ENCODE data around the gene HCFC1R1.

The HCFC1R1 gene

GRCh38 chr16:2985462-2985861, 38.3 kb downstream of the HCFC1R1 start:
- Histone ChIP-seq H3K9me3 (ENCODE audit: insufficient read depth, low read depth, low read length) (no peaks in the 10 kb centered on the region), H3K27me3 (ENCODE audit: insufficient read depth, low read length) (no peaks in the 10 kb centered on the region; the same call in 1 of the 2 replicates), H3K4me1 (ENCODE audit: insufficient read depth, low read length) (peaks cover 16% of the 10 kb centered on the region), H3K36me3 (ENCODE audit: insufficient read depth, low read depth, low read length) (no peaks in the 10 kb centered on the region), H3K27ac (ENCODE audit: low read length) (no peak overlapping the region), H3K4me3 (ENCODE audit: low read length) (no peak overlapping the region), H3K9ac (ENCODE audit: low read depth, low read length) (no peak overlapping the region)

GRCh38 chr16:2983706-2984136, 40.0 kb downstream of the HCFC1R1 start:
- no peak overlapping the region for H3K4me3 ChIP-seq (ENCODE audit: low read length)

DNA sequence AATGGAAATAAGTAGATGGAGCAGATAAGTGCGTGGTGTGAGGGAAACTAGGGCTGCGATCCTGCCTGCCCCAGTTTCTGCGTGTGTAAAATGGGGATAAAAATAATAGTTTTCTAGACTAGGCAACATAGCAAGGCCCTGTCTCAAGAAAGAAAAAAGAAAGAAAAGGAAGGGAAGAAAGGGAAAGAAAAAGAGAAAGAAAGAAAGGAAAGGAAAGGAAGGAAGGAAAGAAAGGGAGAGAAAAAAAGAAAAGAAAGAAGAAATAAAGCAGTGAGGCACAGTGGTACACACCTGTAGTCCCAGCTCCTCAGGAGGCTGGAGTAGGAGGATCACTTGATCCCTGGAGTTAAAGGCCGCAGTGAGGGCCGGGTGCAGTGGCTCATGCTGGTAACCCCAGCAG, 41.3 kb downstream of the HCFC1R1 start:
- Histone ChIP-seq H3K4me3 (ENCODE audit: low read length) (no peak overlapping the region), H3K27me3 (ENCODE audit: insufficient read depth, low read length) (no peaks in the 10 kb centered on the region), H3K36me3 (ENCODE audit: insufficient read depth, low read depth, low read length) (peaks cover 9% of the 10 kb centered on the region), H3K9me3 (ENCODE audit: insufficient read depth, low read depth, low read length) (no peaks in the 10 kb centered on the region), H3K4me1 (ENCODE audit: insufficient read depth, low read length) (peaks cover 12% of the 10 kb centered on the region), H3K27ac (ENCODE audit: low read length) (no peak overlapping the region), H3K9ac (ENCODE audit: low read depth, low read length) (no peak overlapping the region; the same call in 1 of the 2 replicates)

More at GRCh38 chr16:2983706-2984136, 40.0 kb downstream of the HCFC1R1 start:
- H3K4me1 ChIP-seq (ENCODE audit: insufficient read depth, low read length), result peaks cover 12% of the 10 kb centered on the region
- H3K27me3 ChIP-seq (ENCODE audit: insufficient read depth, low read length), result no peaks in the 10 kb centered on the region
- no peaks in the 10 kb centered on the region for H3K9me3 ChIP-seq (ENCODE audit: insufficient read depth, low read depth, low read length)
- no peaks in the 10 kb centered on the region for H3K36me3 ChIP-seq (ENCODE audit: insufficient read depth, low read depth, low read length)
- no peak overlapping the region for H3K9ac ChIP-seq (ENCODE audit: low read depth, low read length)
- no peak overlapping the region for H3K27ac ChIP-seq (ENCODE audit: low read length)

DNA sequence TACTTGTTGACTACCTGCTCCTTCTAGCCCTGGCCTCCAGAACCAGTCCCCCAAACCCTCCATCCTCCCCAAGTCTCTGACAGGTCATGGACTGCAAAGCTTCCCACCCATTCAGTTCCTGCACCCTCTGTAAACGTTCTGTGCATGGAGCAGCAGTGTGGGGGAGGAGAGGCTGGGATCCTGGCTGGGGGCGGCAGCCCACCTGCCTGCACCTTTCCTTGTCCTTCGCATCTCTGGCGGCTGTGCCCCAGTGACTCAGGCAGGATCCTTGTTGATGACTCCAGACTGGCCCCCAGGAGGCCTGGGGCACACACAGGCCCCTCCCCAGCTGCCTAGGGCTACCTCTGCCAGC, 41.9 kb downstream of the HCFC1R1 start:
- H3K4me1 ChIP-seq (ENCODE audit: insufficient read depth, low read length), result peaks cover 12% of the 10 kb centered on the region
- H3K27ac ChIP-seq (ENCODE audit: low read length), result peak overlapping the region; percentile 89
- peak overlapping the region; percentile 93; the same call in 1 of the 2 replicates for H3K9ac ChIP-seq (ENCODE audit: low read depth, low read length)
- H3K36me3 ChIP-seq (ENCODE audit: insufficient read depth, low read depth, low read length), result peaks cover 14% of the 10 kb centered on the region
- H3K9me3 ChIP-seq (ENCODE audit: insufficient read depth, low read depth, low read length), result no peaks in the 10 kb centered on the region
- peak overlapping the region; percentile 81 for H3K4me3 ChIP-seq (ENCODE audit: low read length)
- H3K27me3 ChIP-seq (ENCODE audit: insufficient read depth, low read length), result no peaks in the 10 kb centered on the region

- no peaks in the 10 kb centered on the region for H3K9me3 ChIP-seq (ENCODE audit: insufficient read depth, low read depth, low read length)
- peak overlapping the region; percentile 89 for H3K27ac ChIP-seq (ENCODE audit: low read length)
- peak overlapping the region; percentile 81 for H3K4me3 ChIP-seq (ENCODE audit: low read length)
- H3K27me3 ChIP-seq (ENCODE audit: insufficient read depth, low read length), result no peaks in the 10 kb centered on the region
- H3K36me3 ChIP-seq (ENCODE audit: insufficient read depth, low read depth, low read length), result peaks cover 19% of the 10 kb centered on the region
- peaks cover 12% of the 10 kb centered on the region for H3K4me1 ChIP-seq (ENCODE audit: insufficient read depth, low read length)
- peak overlapping the region; percentile 93 for H3K9ac ChIP-seq (ENCODE audit: low read depth, low read length)
These were observed 42.4 kb downstream of the HCFC1R1 start for GRCh38 chr16:2981177-2981898.

- no peaks in the 10 kb centered on the region for H3K27me3 ChIP-seq (ENCODE audit: insufficient read depth, low read length)
- H3K36me3 ChIP-seq (ENCODE audit: insufficient read depth, low read depth, low read length), result peaks cover 28% of the 10 kb centered on the region
- H3K9ac ChIP-seq (ENCODE audit: low read depth, low read length), result peak within 1 kb of the TSS; percentile 93
- H3K9me3 ChIP-seq (ENCODE audit: insufficient read depth, low read depth, low read length), result no peaks in the 10 kb centered on the region
- peak within 1 kb of the TSS; percentile 89 for H3K27ac ChIP-seq (ENCODE audit: low read length)
- H3K4me1 ChIP-seq (ENCODE audit: insufficient read depth, low read length), result peaks cover 12% of the 10 kb centered on the region
- H3K4me3 ChIP-seq (ENCODE audit: low read length), result peak within 1 kb of the TSS; percentile 81
These were observed 43.2 kb downstream of the HCFC1R1 start, which contains the start of gene PKMYT1 for GRCh38 chr16:2980227-2981176. PKMYT1 (minus strand) TSS chr16:2980446; CDS start chr16:2979657, 789 bp downstream.

DNA sequence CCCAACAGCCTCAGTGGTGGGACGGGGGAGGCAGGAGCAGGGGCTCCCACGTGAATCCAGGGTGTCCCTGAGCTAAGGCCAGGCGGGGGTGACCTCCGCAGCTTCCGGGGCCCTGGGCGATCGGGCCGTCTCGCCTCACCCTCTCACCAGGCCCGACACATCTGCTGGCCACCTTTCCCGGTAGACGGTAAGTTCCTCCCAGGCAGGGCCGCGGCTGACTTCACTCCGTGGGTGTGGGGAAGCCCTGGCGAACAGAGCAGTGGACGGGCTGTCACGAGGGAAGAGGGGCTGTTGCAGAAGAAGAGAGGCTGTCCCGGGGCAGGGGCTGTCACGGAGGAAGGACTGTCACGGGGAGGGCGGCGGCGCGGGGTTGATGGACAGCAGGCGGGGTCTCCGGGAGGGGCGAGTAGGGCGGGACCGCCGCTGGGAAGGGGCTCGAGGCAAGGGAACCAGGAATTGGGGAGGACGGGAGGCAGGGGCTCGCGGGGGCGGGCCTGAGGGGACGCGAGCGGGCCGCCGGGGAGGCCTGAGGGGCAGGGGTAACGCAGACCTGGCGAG, 44.0 kb downstream of the HCFC1R1 start:
- peak overlapping the region; percentile 81 for H3K4me3 ChIP-seq (ENCODE audit: low read length)
- no peak overlapping the region for H3K27ac ChIP-seq (ENCODE audit: low read length)
- H3K4me1 ChIP-seq (ENCODE audit: insufficient read depth, low read length), result peaks cover 12% of the 10 kb centered on the region
- H3K27me3 ChIP-seq (ENCODE audit: insufficient read depth, low read length), result no peaks in the 10 kb centered on the region
- peak overlapping the region; percentile 93; the same call in 1 of the 2 replicates for H3K9ac ChIP-seq (ENCODE audit: low read depth, low read length)
- H3K36me3 ChIP-seq (ENCODE audit: insufficient read depth, low read depth, low read length), result peaks cover 35% of the 10 kb centered on the region
- H3K9me3 ChIP-seq (ENCODE audit: insufficient read depth, low read depth, low read length), result no peaks in the 10 kb centered on the region

DNA sequence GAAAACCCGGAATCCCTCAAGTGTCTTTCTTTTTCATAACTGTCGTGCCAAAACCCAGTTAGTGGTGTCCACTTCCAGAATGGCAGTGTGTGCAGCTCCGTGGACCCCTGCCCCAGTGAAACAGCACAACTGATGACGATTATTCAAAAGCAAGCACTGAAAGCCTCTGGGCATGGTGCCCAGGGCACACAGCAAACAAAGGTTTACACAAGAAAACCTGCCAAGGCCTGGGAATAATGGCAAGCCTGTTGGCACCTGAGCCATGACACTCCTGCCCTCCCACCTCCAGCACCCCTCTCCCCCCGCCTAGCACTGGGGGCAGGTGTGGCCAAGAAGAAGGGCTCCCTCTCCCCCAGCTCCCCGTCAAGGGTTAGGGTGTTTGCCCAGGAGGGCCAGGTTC, 46.3 kb downstream of the HCFC1R1 start:
- H3K27ac ChIP-seq (ENCODE audit: low read length), result no peak overlapping the region
- peaks cover 11% of the 10 kb centered on the region for H3K4me1 ChIP-seq (ENCODE audit: insufficient read depth, low read length)

GRCh38 chr16:2976673-2977072, 47.1 kb downstream of the HCFC1R1 start:
- no peaks in the 10 kb centered on the region for H3K9me3 ChIP-seq (ENCODE audit: insufficient read depth, low read depth, low read length)
- no peak overlapping the region for H3K9ac ChIP-seq (ENCODE audit: low read depth, low read length)
- no peaks in the 10 kb centered on the region for H3K27me3 ChIP-seq (ENCODE audit: insufficient read depth, low read length)
- peaks cover 7% of the 10 kb centered on the region; the same call in 1 of the 2 replicates for H3K4me1 ChIP-seq (ENCODE audit: insufficient read depth, low read length)
- no peak overlapping the region for H3K4me3 ChIP-seq (ENCODE audit: low read length)
- H3K36me3 ChIP-seq (ENCODE audit: insufficient read depth, low read depth, low read length), result peaks cover 65% of the 10 kb centered on the region
- H3K27ac ChIP-seq (ENCODE audit: low read length), result no peak overlapping the region

More for the DNA sequence above, 46.3 kb downstream of the HCFC1R1 start:
- Histone ChIP-seq H3K36me3 (ENCODE audit: insufficient read depth, low read depth, low read length) (peaks cover 58% of the 10 kb centered on the region), H3K9me3 (ENCODE audit: insufficient read depth, low read depth, low read length) (no peaks in the 10 kb centered on the region), H3K4me3 (ENCODE audit: low read length) (no peak overlapping the region), H3K27me3 (ENCODE audit: insufficient read depth, low read length) (no peaks in the 10 kb centered on the region), H3K9ac (ENCODE audit: low read depth, low read length) (no peak overlapping the region)

GRCh38 chr16:2976201-2976600, 47.5 kb downstream of the HCFC1R1 start:
- peaks cover 3% of the 10 kb centered on the region; the same call in 1 of the 2 replicates for H3K4me1 ChIP-seq (ENCODE audit: insufficient read depth, low read length)
- no peak overlapping the region for H3K4me3 ChIP-seq (ENCODE audit: low read length)
- no peak overlapping the region for H3K27ac ChIP-seq (ENCODE audit: low read length)
- H3K27me3 ChIP-seq (ENCODE audit: insufficient read depth, low read length), result no peaks in the 10 kb centered on the region
- peaks cover 65% of the 10 kb centered on the region for H3K36me3 ChIP-seq (ENCODE audit: insufficient read depth, low read depth, low read length)
- no peaks in the 10 kb centered on the region for H3K9me3 ChIP-seq (ENCODE audit: insufficient read depth, low read depth, low read length)
- no peak overlapping the region for H3K9ac ChIP-seq (ENCODE audit: low read depth, low read length)

- H3K27ac ChIP-seq (ENCODE audit: low read length), result no peak overlapping the region
- H3K9me3 ChIP-seq (ENCODE audit: insufficient read depth, low read depth, low read length), result no peaks in the 10 kb centered on the region
- peaks cover 65% of the 10 kb centered on the region for H3K36me3 ChIP-seq (ENCODE audit: insufficient read depth, low read depth, low read length)
- no peaks in the 10 kb centered on the region for H3K4me1 ChIP-seq (ENCODE audit: insufficient read depth, low read length)
- no peak overlapping the region for H3K4me3 ChIP-seq (ENCODE audit: low read length)
- no peak overlapping the region for H3K9ac ChIP-seq (ENCODE audit: low read depth, low read length)
- H3K27me3 ChIP-seq (ENCODE audit: insufficient read depth, low read length), result no peaks in the 10 kb centered on the region; the same call in 1 of the 2 replicates
These were observed 48.5 kb downstream of the HCFC1R1 start for GRCh38 chr16:2975161-2975795.
